Measurements from ENCODE around the gene LYRM2.

Gene LYRM2

GRCh38 chr6:89591745-89592144 is 46.8 kb downstream of the LYRM2 start:
- no peak for DNase-seq (ENCODE audit: low read depth)

GRCh38 chr6:89590133-89590532 is 48.4 kb downstream of the LYRM2 start:
- DNase-seq (ENCODE audit: low read depth): no peak

- DNase-seq (ENCODE audit: low read depth): no peak
Measured at GRCh38 chr6:89589297-89590025, 49.1 kb downstream of the LYRM2 start.

- DNase-seq (ENCODE audit: low read depth): no peak
Measured at GRCh38 chr6:89585154-89585553, 53.4 kb downstream of the LYRM2 start.

GRCh38 chr6:89584539-89584938 is 54.0 kb downstream of the LYRM2 start:
- no peak for DNase-seq (ENCODE audit: low read depth)

- no peak for DNase-seq (ENCODE audit: low read depth)
Measured at GRCh38 chr6:89583559-89583958, 55.0 kb downstream of the LYRM2 start.

GRCh38 chr6:89582669-89583325 is 55.8 kb downstream of the LYRM2 start:
- no peak for DNase-seq (ENCODE audit: low read depth)

GRCh38 chr6:89581689-89582088 is 56.9 kb downstream of the LYRM2 start:
- no peak for DNase-seq (ENCODE audit: low read depth)

- DNase-seq (ENCODE audit: low read depth): no peak
Measured at GRCh38 chr6:89580997-89581666, 57.4 kb downstream of the LYRM2 start.

- DNase-seq (ENCODE audit: low read depth): no peak
Measured at GRCh38 chr6:89575562-89575960, 63.0 kb downstream of the LYRM2 start.

- DNase-seq (ENCODE audit: low read depth): no peak
Measured at GRCh38 chr6:89574910-89575561, 63.5 kb downstream of the LYRM2 start.

GRCh38 chr6:89567630-89568390 is 70.7 kb downstream of the LYRM2 start:
- DNase-seq (ENCODE audit: low read depth): no peak

- DNase-seq (ENCODE audit: low read depth): no peak
Measured at GRCh38 chr6:89566930-89567629, 71.5 kb downstream of the LYRM2 start.

- DNase-seq (ENCODE audit: low read depth): no peak
Measured at GRCh38 chr6:89566008-89566800, 72.3 kb downstream of the LYRM2 start.

GRCh38 chr6:89564752-89565427 is 73.7 kb downstream of the LYRM2 start:
- DNase-seq (ENCODE audit: low read depth): no peak

- no peak for DNase-seq (ENCODE audit: low read depth)
Measured at GRCh38 chr6:89563866-89564265, 74.7 kb downstream of the LYRM2 start.

GRCh38 chr6:89562093-89562973 is 76.2 kb downstream of the LYRM2 start:
- DNase-seq (ENCODE audit: low read depth): no peak

GRCh38 chr6:89559487-89559886 is 79.1 kb downstream of the LYRM2 start:
- DNase-seq (ENCODE audit: low read depth): no peak

GRCh38 chr6:89555806-89556205 is 82.7 kb downstream of the LYRM2 start:
- no peak for DNase-seq (ENCODE audit: low read depth)
